Measurements from ENCODE around the gene SMC4.

GRCh38 chr3:160402221-160403027 is 3.0 kb downstream of the SMC4 start:
- no peak for TF ChIP-seq CTCF (IDR thresholded peaks at IDR 0.05; ENCODE audit: low read depth, low read length)
- no peak for TF ChIP-seq EZH2phosphoT487 (IDR thresholded peaks at IDR 0.05; ENCODE audit: low read depth)

Measured in OCI-LY3 (cell line).